ENCODE data around the gene HEMGN. TPM values are rescaled to one million over a fixed set of nuclear protein-coding genes. Genes with fewer than 3 reads are reported as not detected.

Gene HEMGN
- total RNA-seq, 3 donors from 2014 or later (not counting 1 experiment from before 2014, with no cell fraction given): 0.47 to 0.75 (median 0.75) TPM

DNA sequence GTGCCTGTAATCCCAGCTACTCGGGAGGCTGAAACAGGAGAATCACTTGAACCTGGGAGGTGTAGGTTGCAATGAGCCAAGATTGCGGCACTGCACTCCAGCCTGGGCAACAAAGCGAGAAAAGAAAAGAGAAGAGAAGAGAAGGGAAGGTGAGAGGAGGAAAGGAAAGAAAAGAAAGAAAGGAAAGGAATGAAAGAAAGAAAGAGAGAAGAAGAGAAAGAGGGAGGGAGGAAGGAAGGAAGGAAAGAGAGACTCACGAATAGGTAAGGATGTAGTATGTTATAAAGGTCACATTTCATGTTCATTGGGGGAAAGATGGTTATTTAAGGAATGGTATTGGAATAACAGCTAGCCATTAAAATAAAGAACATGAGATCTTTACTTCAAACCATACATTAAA is 34.8 kb upstream of the HEMGN start:
- intact Hi-C loops (cut with micrococcal nuclease): no loop called here
- H3K27ac Mint-ChIP-seq: no peak overlapping the region

GRCh38 chr9:97970165-97970564 is 32.2 kb upstream of the HEMGN start:
- H3K9me3 Mint-ChIP-seq: no peaks in the 10 kb centered on the region
- H3K27me3 ChIP-seq (ENCODE audit: control insufficient read depth, insufficient read depth, low read length): no peaks in the 10 kb centered on the region
- no peaks in the 10 kb centered on the region for H3K4me1 ChIP-seq (ENCODE audit: control insufficient read depth, insufficient read depth, low read length)
- peak in 1 of 2 donors; percentile 30 for DNase-seq
- no peak overlapping the region for H3K4me3 ChIP-seq (ENCODE audit: low read length)
- no peak for TF ChIP-seq CTCF (IDR thresholded peaks at IDR 0.05)
- H3K27ac ChIP-seq (ENCODE audit: low read length): no peak overlapping the region
- H3K4me1 Mint-ChIP-seq: no peaks in the 10 kb centered on the region
- no peak overlapping the region for H3K4me3 Mint-ChIP-seq
- no peaks in the 10 kb centered on the region for H3K36me3 ChIP-seq (ENCODE audit: control insufficient read depth, insufficient read depth, low read length)
- 21% methylated on average over 3 of the region's 7 CpGs for WGBS (ENCODE audit: insufficient coverage)
- peaks cover 6 to 11% of the 10 kb centered on the region in 2 donors for H3K27me3 Mint-ChIP-seq (ENCODE audit: low read depth in 2 of 2)
- no peak overlapping the region for H3K27ac Mint-ChIP-seq
- no peak for ATAC-seq
- intact Hi-C loops (cut with micrococcal nuclease): no loop called here
- H3K36me3 Mint-ChIP-seq: no peaks in the 10 kb centered on the region
- no peaks in the 10 kb centered on the region for H3K9me3 ChIP-seq (ENCODE audit: control insufficient read depth, insufficient read depth, low read length)

More for the DNA sequence above, 34.8 kb upstream of the HEMGN start:
- ATAC-seq (no peak), DNase-seq (no peak)
- WGBS (ENCODE audit: insufficient coverage): 86% methylated on average over 4 of the region's 4 CpGs
- no peak for TF ChIP-seq CTCF (IDR thresholded peaks at IDR 0.05)
- Mint-ChIP-seq H3K4me1 (no peaks in the 10 kb centered on the region), H3K36me3 (no peaks in the 10 kb centered on the region), H3K4me3 (no peak overlapping the region), H3K9me3 (no peaks in the 10 kb centered on the region), H3K27me3 (ENCODE audit: low read depth in 2 of 2) (peaks cover 3 to 11% of the 10 kb centered on the region in 2 donors)
- Histone ChIP-seq H3K4me3 (ENCODE audit: low read length) (no peak overlapping the region), H3K4me1 (ENCODE audit: control insufficient read depth, insufficient read depth, low read length) (no peaks in the 10 kb centered on the region), H3K27ac (ENCODE audit: low read length) (no peak overlapping the region), H3K9me3 (ENCODE audit: control insufficient read depth, insufficient read depth, low read length) (no peaks in the 10 kb centered on the region), H3K36me3 (ENCODE audit: control insufficient read depth, insufficient read depth, low read length) (no peaks in the 10 kb centered on the region), H3K27me3 (ENCODE audit: control insufficient read depth, insufficient read depth, low read length) (no peaks in the 10 kb centered on the region)

GRCh38 chr9:97969014-97969413 is 31.0 kb upstream of the HEMGN start:
- no peaks in the 10 kb centered on the region for H3K36me3 Mint-ChIP-seq
- intact Hi-C loops (cut with micrococcal nuclease): no loop called here
- H3K27me3 ChIP-seq (ENCODE audit: control insufficient read depth, insufficient read depth, low read length): no peaks in the 10 kb centered on the region
- H3K27me3 Mint-ChIP-seq (ENCODE audit: low read depth in 2 of 2): peaks cover 8 to 15% of the 10 kb centered on the region in 2 donors
- WGBS (ENCODE audit: insufficient coverage): 91% methylated on average over 2 of the region's 2 CpGs
- H3K4me3 Mint-ChIP-seq: no peak overlapping the region
- ATAC-seq (no peak), DNase-seq (no peak)
- no peak overlapping the region for H3K27ac Mint-ChIP-seq
- no peaks in the 10 kb centered on the region for H3K9me3 Mint-ChIP-seq
- no peaks in the 10 kb centered on the region for H3K4me1 Mint-ChIP-seq
- no peak for TF ChIP-seq CTCF (IDR thresholded peaks at IDR 0.05)
- no peaks in the 10 kb centered on the region for H3K36me3 ChIP-seq (ENCODE audit: control insufficient read depth, insufficient read depth, low read length)
- H3K9me3 ChIP-seq (ENCODE audit: control insufficient read depth, insufficient read depth, low read length): no peaks in the 10 kb centered on the region
- no peak overlapping the region for H3K27ac ChIP-seq (ENCODE audit: low read length)
- H3K4me3 ChIP-seq (ENCODE audit: low read length): no peak overlapping the region
- H3K4me1 ChIP-seq (ENCODE audit: control insufficient read depth, insufficient read depth, low read length): no peaks in the 10 kb centered on the region

DNA sequence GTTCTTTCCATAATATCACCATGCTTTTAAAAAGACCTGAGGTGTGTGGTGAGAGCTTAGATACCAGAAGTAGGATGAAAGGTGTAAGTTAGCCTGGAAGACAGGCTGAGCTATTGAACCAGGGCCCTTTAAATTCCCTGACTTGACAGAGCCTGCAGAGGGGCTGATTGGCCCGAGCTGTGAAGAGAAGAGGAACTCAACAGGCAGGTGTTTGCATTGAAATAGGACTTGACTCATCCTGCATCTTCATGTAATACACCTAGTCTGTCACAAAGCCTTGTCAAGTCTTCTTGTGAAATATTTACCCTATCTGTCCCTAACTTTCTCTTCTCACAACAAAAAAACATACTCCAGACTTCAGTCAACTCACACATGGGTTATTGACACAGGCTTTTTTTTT is 28.5 kb upstream of the HEMGN start:
- no peak for ATAC-seq

More for the DNA sequence above, 28.5 kb upstream of the HEMGN start:
- no peak overlapping the region for H3K4me3 ChIP-seq (ENCODE audit: low read length)
- no peaks in the 10 kb centered on the region for H3K4me1 Mint-ChIP-seq
- no peak overlapping the region for H3K27ac ChIP-seq (ENCODE audit: low read length)
- H3K4me1 ChIP-seq (ENCODE audit: control insufficient read depth, insufficient read depth, low read length): no peaks in the 10 kb centered on the region
- TF ChIP-seq CTCF (IDR thresholded peaks at IDR 0.05): no peak
- no peak overlapping the region for H3K27ac Mint-ChIP-seq
- no peaks in the 10 kb centered on the region for H3K9me3 ChIP-seq (ENCODE audit: control insufficient read depth, insufficient read depth, low read length)
- H3K9me3 Mint-ChIP-seq: no peaks in the 10 kb centered on the region
- H3K27me3 ChIP-seq (ENCODE audit: control insufficient read depth, insufficient read depth, low read length): no peaks in the 10 kb centered on the region
- DNase-seq: no peak
- H3K36me3 ChIP-seq (ENCODE audit: control insufficient read depth, insufficient read depth, low read length): no peaks in the 10 kb centered on the region
- no peak overlapping the region for H3K4me3 Mint-ChIP-seq
- no peaks in the 10 kb centered on the region for H3K36me3 Mint-ChIP-seq
- intact Hi-C loops (cut with micrococcal nuclease): no loop called here
- 38% methylated on average over 1 of the region's 1 CpG for WGBS (ENCODE audit: insufficient coverage)
- H3K27me3 Mint-ChIP-seq (ENCODE audit: low read depth in 2 of 2): peaks cover 7 to 8% of the 10 kb centered on the region in 2 donors
